Measurements from ENCODE around the gene MKLN1. TPM values are rescaled to one million over a fixed set of nuclear protein-coding genes. Genes with fewer than 3 reads are reported as not detected.

The MKLN1 gene
- total and polyA plus RNA-seq, 3 donors from 2014 or later, result 42.1 to 87.9 (median 82.4) TPM

DNA sequence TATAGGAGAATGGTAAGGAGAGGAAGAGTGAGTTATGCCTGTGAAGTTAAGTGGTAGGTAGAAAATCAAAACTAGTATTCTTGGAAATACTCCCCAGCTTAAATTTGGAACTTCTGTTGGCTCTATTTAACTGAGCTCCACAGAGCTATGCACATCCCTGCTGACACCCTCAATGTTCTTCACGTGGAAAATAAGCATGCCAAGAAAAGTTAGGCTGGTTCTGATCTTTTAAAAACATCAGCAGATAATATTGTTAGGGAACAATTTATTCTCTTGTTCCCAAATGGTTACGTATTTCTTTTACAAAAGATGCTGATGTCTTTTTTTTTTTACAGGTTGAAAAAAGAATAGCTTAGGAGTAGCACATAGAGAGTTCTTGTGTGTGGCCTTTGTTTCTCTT, 111.3 kb downstream of the MKLN1 start:
- no peak for TF ChIP-seq POLR2A (IDR thresholded peaks at IDR 0.05)
- no peak for TF ChIP-seq CTCF (IDR thresholded peaks at IDR 0.05)
- Histone ChIP-seq H3K27ac (peak overlapping the region in 1 of 2 donors; percentile 76), H3K36me3 (ENCODE audit: low read depth, missing control alignments) (no peaks in the 10 kb centered on the region), H3K4me3 (no peak overlapping the region), H3K27me3 (no peaks in the 10 kb centered on the region), H3K9me3 (no peaks in the 10 kb centered on the region), H3K4me1 (no peaks in the 10 kb centered on the region)
- 27 to 49% methylated on average over 2 of the region's 2 CpGs for whole genome bisulfite sequencing, 2 donors
- DNase-seq, result no peak
- intact Hi-C loops (cut with DNase I; ENCODE audit: low total_unique reads), result no loop called here

DNA sequence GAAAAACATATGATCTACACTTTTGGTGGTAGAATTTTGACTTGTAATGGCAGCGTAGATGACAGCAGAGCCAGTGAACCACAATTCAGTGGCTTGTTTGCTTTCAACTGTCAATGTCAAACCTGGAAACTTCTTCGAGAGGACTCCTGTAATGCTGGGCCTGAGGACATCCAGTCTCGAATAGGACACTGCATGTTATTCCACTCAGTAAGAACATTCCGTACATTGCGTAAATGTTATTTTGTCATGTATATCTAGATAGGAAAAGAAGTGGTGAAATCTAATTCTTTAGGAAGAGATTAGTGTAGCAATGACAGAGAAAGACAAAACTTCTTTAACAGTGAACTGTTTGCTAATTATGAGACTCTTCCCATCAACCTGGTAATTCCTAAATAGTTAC, 115.8 kb downstream of the MKLN1 start:
- Histone ChIP-seq H3K36me3 (ENCODE audit: low read depth, missing control alignments) (no peaks in the 10 kb centered on the region), H3K27me3 (no peaks in the 10 kb centered on the region), H3K4me3 (no peak overlapping the region), H3K4me1 (no peaks in the 10 kb centered on the region), H3K9me3 (no peaks in the 10 kb centered on the region), H3K27ac (no peak overlapping the region)
- intact Hi-C loops (cut with DNase I; ENCODE audit: low total_unique reads), result no loop called here
- no peak for DNase-seq
- TF ChIP-seq POLR2A (IDR thresholded peaks at IDR 0.05), result no peak
- TF ChIP-seq CTCF (IDR thresholded peaks at IDR 0.05), result no peak
- WGBS, 2 donors, result 69 to 81% methylated on average over 5 of the region's 5 CpGs

GRCh38 chr7:131444683-131445082, 117.0 kb downstream of the MKLN1 start:
- Histone ChIP-seq H3K9me3 (no peaks in the 10 kb centered on the region), H3K36me3 (ENCODE audit: low read depth, missing control alignments) (no peaks in the 10 kb centered on the region), H3K4me1 (no peaks in the 10 kb centered on the region), H3K27me3 (no peaks in the 10 kb centered on the region), H3K4me3 (no peak overlapping the region), H3K27ac (no peak overlapping the region)
- intact Hi-C loops (cut with DNase I; ENCODE audit: low total_unique reads), result no loop called here
- no peak for DNase-seq
- TF ChIP-seq CTCF (IDR thresholded peaks at IDR 0.05) (no peak), POLR2A (IDR thresholded peaks at IDR 0.05) (no peak)
- WGBS, 2 donors, result 87 to 88% methylated on average over 1 of the region's 1 CpG

- no peak overlapping the region for H3K4me3 ChIP-seq
- intact Hi-C loops (cut with DNase I; ENCODE audit: low total_unique reads), result no loop called here
- TF ChIP-seq CTCF (IDR thresholded peaks at IDR 0.05) (no peak), POLR2A (IDR thresholded peaks at IDR 0.05) (no peak)
- H3K9me3 ChIP-seq, result no peaks in the 10 kb centered on the region
- no peak for DNase-seq
- WGBS, 2 donors, result 94 to 98% methylated on average over 2 of the region's 2 CpGs
- H3K27ac ChIP-seq, result no peak overlapping the region
- H3K27me3 ChIP-seq, result no peaks in the 10 kb centered on the region
- H3K4me1 ChIP-seq, result no peaks in the 10 kb centered on the region
- H3K36me3 ChIP-seq (ENCODE audit: low read depth, missing control alignments), result no peaks in the 10 kb centered on the region
These were observed 121.8 kb downstream of the MKLN1 start for GRCh38 chr7:131449373-131449902.

DNA sequence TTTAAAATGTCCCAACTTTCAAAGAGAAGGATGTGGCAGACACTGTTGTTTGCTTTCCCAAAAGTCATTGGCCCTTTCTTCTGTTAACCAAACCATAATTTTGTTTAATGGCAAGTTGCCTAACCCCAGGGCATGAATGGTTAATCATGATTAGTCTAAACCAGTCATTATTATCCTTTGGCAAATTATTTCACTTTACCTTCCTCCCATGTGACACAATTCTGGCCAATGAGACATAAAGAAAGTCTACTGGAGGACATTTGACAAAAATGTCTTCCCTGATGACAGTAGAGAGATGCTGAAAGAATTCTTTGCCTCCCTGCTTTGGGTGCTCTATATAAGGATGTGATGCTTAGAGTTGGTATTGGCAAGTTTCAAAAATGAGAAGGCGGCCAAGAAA, 126.8 kb downstream of the MKLN1 start:
- no peaks in the 10 kb centered on the region for H3K9me3 ChIP-seq
- no peak overlapping the region for H3K27ac ChIP-seq
- intact Hi-C loops (cut with DNase I; ENCODE audit: low total_unique reads), result no loop called here
- no peaks in the 10 kb centered on the region for H3K27me3 ChIP-seq
- H3K4me3 ChIP-seq, result no peak overlapping the region
- no peak for TF ChIP-seq CTCF (IDR thresholded peaks at IDR 0.05)
- TF ChIP-seq POLR2A (IDR thresholded peaks at IDR 0.05), result no peak
- DNase-seq, result no peak
- 92 to 93% methylated on average over 1 of the region's 1 CpG for WGBS, 2 donors
- H3K4me1 ChIP-seq, result peaks cover 8% of the 10 kb centered on the region
- H3K36me3 ChIP-seq (ENCODE audit: low read depth, missing control alignments), result no peaks in the 10 kb centered on the region
